KOPT-K1 (cell line): ENCODE measurements around the gene SAMD10.
"Not testable (repeated sequence)": the region's sequence is repeated elsewhere in the genome, so short reads cannot be mapped to it uniquely, and the experiment has no call there.

Experiments used
- H3K27ac ChIP-seq: fragments of 200-600 bp; sonication (generic); 2 replicates; pipeline ENCODE4 v1.5.1; 2016; ENCODE audit warnings: antibody characterized with exemption, mild to moderate bottlenecking, low read depth, low read length; ENCODE audit not compliant: poor library complexity, severe bottlenecking
- H3K36me3 ChIP-seq: fragments of 200-600 bp; sonication (generic); 2 replicates; pipeline ENCODE4 v1.5.1; 2017; ENCODE audit warnings: antibody characterized with exemption, mild to moderate bottlenecking, low read length, moderate library complexity; ENCODE audit not compliant: insufficient read depth
- H3K9me3 ChIP-seq: fragments of 200-600 bp; sonication (generic); 2 replicates; pipeline ENCODE4 v1.5.1; 2017; ENCODE audit warnings: antibody characterized with exemption, low read length, mild to moderate bottlenecking; ENCODE audit not compliant: insufficient read depth, poor library complexity, severe bottlenecking

SAMD10 gene

DNA sequence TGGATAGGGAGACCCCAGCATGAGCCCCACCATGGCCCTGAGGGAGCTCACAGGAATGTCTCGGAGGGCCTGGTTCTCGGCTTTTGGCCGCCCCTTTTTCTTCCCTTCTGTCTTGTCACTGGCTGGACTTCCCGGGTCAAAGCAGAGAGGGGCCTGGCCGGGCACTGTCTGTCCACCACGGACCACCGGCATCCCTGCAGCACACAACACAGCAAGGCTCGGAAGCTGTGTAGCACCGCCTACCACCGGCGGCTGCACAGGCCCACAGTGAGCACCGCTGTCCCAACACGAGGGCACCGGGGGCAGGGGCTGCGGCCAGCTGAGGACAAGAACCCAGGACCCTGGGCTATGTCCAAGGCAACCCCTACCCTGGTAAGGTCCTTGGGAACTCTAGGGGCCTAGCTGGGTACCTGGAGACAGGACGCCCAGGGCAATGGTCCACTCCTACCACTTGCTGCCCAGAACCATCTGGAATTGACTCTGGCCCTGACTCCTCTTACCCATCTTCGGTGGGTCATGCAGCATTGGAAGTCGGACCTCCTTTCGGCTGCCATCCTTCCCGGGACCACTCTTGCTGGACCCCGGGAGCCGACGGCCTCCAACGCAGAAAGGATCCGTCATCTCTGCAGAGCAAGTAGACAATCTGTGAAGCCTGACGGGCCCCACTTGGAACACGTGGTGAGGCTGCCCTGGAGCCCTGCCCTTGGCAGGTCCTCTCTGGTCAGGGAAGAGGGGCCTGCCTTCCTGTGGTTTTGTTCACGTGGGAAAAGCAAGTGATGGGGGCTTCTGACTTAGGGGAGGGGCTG, 11.9 kb downstream of the SAMD10 start:
- peaks cover 54% of the 10 kb centered on the region for H3K9me3 ChIP-seq
- H3K27ac ChIP-seq, result no peak overlapping the region
- H3K36me3 ChIP-seq, result peaks cover 50% of the 10 kb centered on the region

DNA sequence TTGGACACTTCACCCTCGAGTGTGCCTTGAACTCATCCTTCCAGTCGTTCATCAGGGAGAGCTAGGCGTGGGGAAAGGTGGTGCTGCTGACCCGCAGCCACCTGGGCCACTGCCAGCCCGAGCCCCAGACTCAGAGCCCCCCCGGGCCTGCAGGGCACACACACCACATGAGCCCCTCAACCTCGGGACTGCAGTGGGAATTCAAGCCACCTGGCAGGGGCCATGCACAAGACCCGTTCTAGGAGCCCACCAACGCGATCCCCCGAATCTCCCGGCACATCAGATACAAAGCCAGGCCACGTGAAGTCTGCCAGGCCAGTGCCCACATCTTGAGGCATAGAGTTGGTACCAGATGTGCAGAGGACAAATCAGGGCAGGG, 12.5 kb downstream of the SAMD10 start:
- Histone ChIP-seq H3K36me3 (peaks cover 56% of the 10 kb centered on the region), H3K27ac (no peak overlapping the region), H3K9me3 (peaks cover 54% of the 10 kb centered on the region)

- Histone ChIP-seq H3K9me3 (peaks cover 54% of the 10 kb centered on the region), H3K27ac (no peak overlapping the region), H3K36me3 (peaks cover 62% of the 10 kb centered on the region)
These were observed 13.1 kb downstream of the SAMD10 start for GRCh38 chr20:63966172-63966943.

GRCh38 chr20:63964412-63964811, 15.0 kb downstream of the SAMD10 start:
- Histone ChIP-seq H3K36me3 (peaks cover 75% of the 10 kb centered on the region), H3K9me3 (peaks cover 54% of the 10 kb centered on the region), H3K27ac (no peak overlapping the region)

GRCh38 chr20:63963784-63964301, 15.6 kb downstream of the SAMD10 start:
- H3K36me3 ChIP-seq, result peaks cover 80% of the 10 kb centered on the region
- peaks cover 54% of the 10 kb centered on the region for H3K9me3 ChIP-seq
- no peak overlapping the region for H3K27ac ChIP-seq

DNA sequence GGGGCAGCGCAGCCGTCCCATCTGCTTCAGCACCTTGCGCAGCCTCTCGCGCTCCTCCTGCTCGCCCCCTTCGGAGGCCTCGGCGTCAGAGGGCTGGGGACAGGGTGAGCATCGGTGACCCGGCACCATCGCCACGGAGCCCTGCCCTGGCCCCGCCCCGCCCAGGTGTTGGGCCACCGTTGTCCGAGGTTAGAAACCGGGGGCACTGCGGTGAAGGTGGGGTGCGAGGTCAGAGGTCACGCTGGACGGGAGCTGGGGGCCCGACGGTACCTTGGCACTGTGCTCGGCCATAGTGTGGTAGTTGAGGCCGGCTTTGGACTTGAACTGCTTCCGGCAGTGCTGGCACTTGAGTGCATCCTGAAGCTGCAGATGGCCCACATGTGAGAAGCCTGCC, 16.1 kb downstream of the SAMD10 start:
- Histone ChIP-seq H3K9me3 (peaks cover 50% of the 10 kb centered on the region), H3K27ac (no peak overlapping the region), H3K36me3 (peaks cover 83% of the 10 kb centered on the region)

- peaks cover 76% of the 10 kb centered on the region for H3K36me3 ChIP-seq
- H3K9me3 ChIP-seq, result peaks cover 43% of the 10 kb centered on the region
- no peak overlapping the region for H3K27ac ChIP-seq
These were observed 16.8 kb downstream of the SAMD10 start for GRCh38 chr20:63962426-63963347.

GRCh38 chr20:63961664-63962425, 17.6 kb downstream of the SAMD10 start:
- peaks cover 35% of the 10 kb centered on the region for H3K9me3 ChIP-seq
- H3K27ac ChIP-seq, result no peak overlapping the region
- H3K36me3 ChIP-seq, result peaks cover 68% of the 10 kb centered on the region

DNA sequence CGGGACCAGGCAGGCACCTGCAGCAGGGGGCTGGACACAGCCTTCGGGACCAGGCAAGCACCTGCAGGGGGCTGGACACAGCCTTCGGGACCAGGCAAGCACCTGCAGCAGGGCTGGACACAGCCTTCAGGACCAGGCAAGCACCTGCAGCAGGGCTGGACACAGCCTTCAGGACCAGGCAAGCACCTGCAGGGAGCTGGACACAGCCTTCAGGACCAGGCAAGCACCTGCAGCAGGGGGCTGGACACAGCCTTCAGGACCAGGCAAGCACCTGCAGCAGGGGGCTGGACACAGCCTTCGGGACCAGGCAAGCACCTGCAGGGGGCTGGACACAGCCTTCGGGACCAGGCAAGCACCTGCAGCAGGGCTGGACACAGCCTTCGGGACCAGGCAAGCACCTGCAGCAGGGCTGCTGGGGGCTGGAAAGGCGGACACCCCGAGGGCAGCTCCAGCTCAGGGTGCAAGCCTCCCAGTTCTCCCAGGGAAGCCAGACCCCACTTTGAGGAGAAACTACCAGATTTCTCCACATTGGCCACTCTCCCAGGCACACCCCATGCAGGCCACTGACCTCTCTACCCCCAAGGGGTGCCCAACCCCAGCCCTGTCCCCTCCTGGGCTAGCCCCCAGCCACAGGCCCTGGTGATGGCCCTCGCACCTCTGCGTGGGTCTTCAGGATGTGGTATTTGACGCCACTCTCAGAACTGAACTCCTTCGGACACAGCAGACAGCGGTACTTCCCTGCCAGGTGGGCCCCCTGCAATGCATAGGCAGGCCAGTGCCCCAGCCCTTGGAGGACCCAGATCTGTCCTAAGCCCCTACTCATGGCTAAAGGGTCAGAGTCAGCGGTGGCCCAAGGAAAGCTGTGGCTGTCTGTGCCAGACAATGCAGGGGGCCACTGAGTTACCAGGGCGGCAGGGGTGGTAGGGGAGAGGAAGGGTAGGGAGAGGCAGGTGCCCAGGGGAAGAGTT, 18.5 kb downstream of the SAMD10 start:
- H3K36me3 ChIP-seq, result peaks cover 59% of the 10 kb centered on the region
- not testable (repeated sequence) for H3K27ac ChIP-seq
- H3K9me3 ChIP-seq, result peaks cover 26% of the 10 kb centered on the region

DNA sequence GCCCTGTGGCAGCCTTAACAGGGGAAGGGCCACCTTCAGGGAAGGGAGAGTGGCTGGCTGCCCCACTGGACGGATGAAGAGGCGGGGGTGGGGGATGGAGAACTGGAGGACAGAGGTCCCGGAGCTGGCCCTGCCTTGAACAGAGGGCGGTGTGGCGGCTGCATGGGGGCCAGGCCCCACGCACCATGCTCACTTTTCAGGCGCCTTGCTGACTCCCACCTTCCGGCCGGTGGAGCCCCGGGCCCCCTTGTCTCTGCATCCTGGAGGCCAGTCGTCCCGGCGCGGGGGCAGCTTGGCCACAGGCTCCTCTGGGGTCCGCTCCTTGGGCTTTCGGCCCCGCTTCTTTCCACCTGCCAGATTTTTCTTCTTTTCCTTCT, 19.8 kb downstream of the SAMD10 start:
- H3K27ac ChIP-seq, result no peak overlapping the region
- peaks cover 57% of the 10 kb centered on the region for H3K36me3 ChIP-seq
- peaks cover 18% of the 10 kb centered on the region for H3K9me3 ChIP-seq

- H3K36me3 ChIP-seq, result peaks cover 51% of the 10 kb centered on the region
- no peak overlapping the region for H3K27ac ChIP-seq
- peaks cover 13% of the 10 kb centered on the region for H3K9me3 ChIP-seq
These were observed 20.3 kb downstream of the SAMD10 start for GRCh38 chr20:63958964-63959698.

DNA sequence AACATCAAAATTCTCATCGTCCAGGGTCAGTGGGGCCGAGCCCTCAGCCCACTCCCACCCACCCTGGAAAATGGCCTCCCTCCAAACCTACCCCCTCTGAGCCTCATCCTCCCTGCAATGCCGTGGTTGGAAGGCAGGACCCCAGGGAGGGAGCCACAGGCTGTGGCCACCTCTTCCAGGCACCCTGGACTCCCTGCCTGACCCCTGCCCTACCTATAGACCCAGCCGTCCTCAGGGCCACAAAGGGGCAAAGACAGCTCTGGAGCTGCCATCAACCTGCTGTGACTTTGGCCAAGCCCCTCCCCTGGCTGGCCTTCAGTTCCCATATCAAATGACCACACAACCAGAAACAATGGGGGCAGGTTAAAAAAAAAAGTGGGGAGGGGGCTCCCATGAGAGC, 21.0 kb downstream of the SAMD10 start:
- H3K9me3 ChIP-seq, result peaks cover 6% of the 10 kb centered on the region
- H3K27ac ChIP-seq, result no peak overlapping the region
- peaks cover 45% of the 10 kb centered on the region for H3K36me3 ChIP-seq
